HepG2 (cell line): ENCODE measurements around the gene PHIP. TPM values are rescaled to one million over a fixed set of nuclear protein-coding genes. Genes with fewer than 3 reads are reported as not detected.

Experiments
- ATAC-seq: fragments of 200-7000 bp; cut with Tn5 transposase; 3 replicates; pipeline ENCODE4 v1.9.1; 2020; ENCODE audit warnings: mild to moderate bottlenecking, moderate library complexity
- BruUV-seq: library from RNA; stranded (reverse); fragments of 400-500 nt; replicated peaks from 2 replicates; lab custom pipeline; 2021; lab: Mats Ljungman, UMichigan
- CTCF ChIA-PET: fragments of 300-600 bp; formaldehyde crosslinking; extraction: SDS; loops from one replicate; lab custom pipeline; 2021; ENCODE audit warnings: low total read pairs, inconsistent platforms, low intra/inter-chr PET ratio; lab: Yijun Ruan, JAX
- POLR2A ChIA-PET: fragments of 350-600 bp; sonication (Branson Sonifier 250); formaldehyde crosslinking; loops from one replicate; lab custom pipeline; 2020; ENCODE audit warnings: antibody characterized with exemption, inconsistent platforms; lab: Yijun Ruan, JAX
- DNase-seq: peaks from one replicate; pipeline ENCODE4 v3.0.0-alpha.2; 2015; ENCODE audit warnings: low spot score
- FAIRE-seq: peaks from 3 replicates; lab custom pipeline; 2011; peaks lifted over from hg19 to GRCh38; lab: Jason Lieb, UNC
- H2AFZ ChIP-seq: one replicate; pipeline ENCODE4 v1.6.1; 2011; ENCODE audit warnings: low read length, inconsistent platforms
- H3K27ac ChIP-seq: fragments of 300-600 bp; 3 replicates; pipeline ENCODE4 v1.8.0; 2011; ENCODE audit warnings: mixed run types, mild to moderate bottlenecking, mixed read lengths, low read length, inconsistent platforms; ENCODE audit not compliant: insufficient read depth; ENCODE audit errors: extremely low read length
- H3K27me3 ChIP-seq, 2 experiments: fragments of 200-600 bp in 1 of 2; 2 replicates in 1 of 2; 3 replicates in 1 of 2; pipeline versions ENCODE4 v1.6.0 to v1.8.0; 2011; ENCODE audit warnings: low read length in 2 of 2, mild to moderate bottlenecking in 2 of 2, moderate library complexity in 2 of 2, inconsistent platforms in 1 of 2; ENCODE audit not compliant: insufficient read depth in 2 of 2, control insufficient read depth in 1 of 2
- H3K36me3 ChIP-seq, 2 experiments: fragments of 200-600 bp in 1 of 2; replicated peaks in 1 of 2; 2 replicates in 1 of 2; 3 replicates in 1 of 2; pipeline versions ENCODE4 v1.5.1 to v1.8.0; 2011; ENCODE audit warnings: low read length in 2 of 2, inconsistent platforms in 1 of 2; ENCODE audit not compliant: insufficient read depth in 2 of 2, control insufficient read depth in 1 of 2
- H3K4me1 ChIP-seq: 2 replicates; pipeline ENCODE4 v1.5.1; 2012; ENCODE audit warnings: low read length, inconsistent platforms; ENCODE audit not compliant: insufficient read depth
- H3K4me2 ChIP-seq: 2 replicates; pipeline ENCODE4 v1.6.0; 2011; ENCODE audit warnings: low read depth, low read length, inconsistent platforms
- H3K4me3 ChIP-seq, 3 experiments: fragments of 200-600 bp in 1 of 3; sonication (generic), shearing (Covaris generic) in 1 of 3; replicated peaks in 1 of 3; 2 replicates each; pipeline ENCODE4 v1.5.1; 2011 to 2016; ENCODE audit warnings: low read length in 3 of 3, inconsistent platforms in 2 of 3, low read depth in 2 of 3, mild to moderate bottlenecking in 2 of 3, control low read depth in 1 of 3, mixed read lengths in 1 of 3; ENCODE audit not compliant: insufficient read depth in 1 of 3
- H3K79me2 ChIP-seq: one replicate; pipeline ENCODE4 v1.6.1; 2011; ENCODE audit warnings: low read length, inconsistent platforms; ENCODE audit not compliant: insufficient read depth
- H3K9ac ChIP-seq: 2 replicates; pipeline ENCODE4 v1.6.0; 2011; ENCODE audit warnings: mild to moderate bottlenecking, low read depth, low read length, inconsistent platforms; ENCODE audit not compliant: insufficient read depth
- H3K9me3 ChIP-seq: 2 replicates; pipeline ENCODE4 v1.5.1; 2012; ENCODE audit warnings: mild to moderate bottlenecking, low read length
- H4K20me1 ChIP-seq: 2 replicates; pipeline ENCODE4 v1.6.0; 2011; ENCODE audit warnings: inconsistent platforms, mild to moderate bottlenecking, low read length, moderate library complexity; ENCODE audit not compliant: insufficient read depth
- FOXC1 ChIP-seq: sonication (generic); formaldehyde crosslinking; IDR thresholded peaks from 2 replicates; pipeline ENCODE4 v1.8.0; 2022; ENCODE audit warnings: mild to moderate bottlenecking, missing genetic modification reagents, borderline replicate concordance
- POGZ ChIP-seq: sonication (generic); formaldehyde crosslinking; IDR thresholded peaks from 2 replicates; pipeline ENCODE4 v1.4.0; 2020; ENCODE audit warnings: mild to moderate bottlenecking, missing genetic modification reagents
- POLR2G ChIP-seq: fragments of 200-400 bp; formaldehyde crosslinking; IDR thresholded peaks from 2 replicates; pipeline ENCODE4 v1.6.1; 2018; ENCODE audit warnings: mild to moderate bottlenecking, low read depth, low read length, moderate library complexity
- RAD51 ChIP-seq: fragments of 450-650 bp; IDR thresholded peaks from 2 replicates; pipeline ENCODE4 v1.6.1; 2016; ENCODE audit warnings: borderline replicate concordance
- SPEN ChIP-seq: sonication (generic); formaldehyde crosslinking; IDR thresholded peaks from 2 replicates; pipeline ENCODE4 v1.5.1; 2020; ENCODE audit warnings: low read depth, mild to moderate bottlenecking, missing genetic modification reagents
- TSC22D2 ChIP-seq: sonication (generic); formaldehyde crosslinking; IDR thresholded peaks from 2 replicates; pipeline ENCODE4 v1.5.1; 2020; ENCODE audit warnings: missing genetic modification reagents, mild to moderate bottlenecking, borderline replicate concordance
- ZFY ChIP-seq: sonication (generic); formaldehyde crosslinking; IDR thresholded peaks from 2 replicates; pipeline ENCODE4 v1.4.0; 2020; ENCODE audit warnings: missing genetic modification reagents
- ZNF446 ChIP-seq: sonication (generic); formaldehyde crosslinking; IDR thresholded peaks from 2 replicates; pipeline ENCODE4 v1.5.0; 2020; ENCODE audit warnings: mild to moderate bottlenecking, missing genetic modification reagents
- ZNF7 ChIP-seq: IDR thresholded peaks from 2 replicates; pipeline ENCODE4 v1.6.1; 2016; ENCODE audit warnings: missing biosample characterization, missing genetic modification reagents
- ZNF737 ChIP-seq: sonication (generic); formaldehyde crosslinking; IDR thresholded peaks from 2 replicates; pipeline ENCODE4 v1.5.0; 2020; ENCODE audit warnings: missing genetic modification reagents, mild to moderate bottlenecking, borderline replicate concordance
- WGBS: methylation state at CpG from one replicate; pipeline ENCODE4 v1.1.6; 2017; ENCODE audit warnings: low lambda C conversion rate; 5-methylcytosine and 5-hydroxymethylcytosine counted together
- in situ Hi-C: cut with HindIII; loops from 2 replicates; pipeline ENCODE4 v1.10.0; 2017; ENCODE audit warnings: low pct_unique_long_range_greater_than_20kb; ENCODE audit not compliant: extremely low pct_ligation_motif_present
- intact Hi-C: fragments of 100-400 bp; cut with micrococcal nuclease; formaldehyde crosslinking; loops from one replicate; pipeline ENCODE4 v1.10.0; 2022; ENCODE audit not compliant: unreplicated experiment
- polyA plus RNA-seq, 8 experiments: library from polyadenylated mRNA; depleted of rRNA in 3 of 8; stranded (reverse) in 7 of 8; unstranded in 1 of 8; fragments of >200 nt; fragmentation: Illumina TruSeq in 4 of 8; extraction: Trizol in 4 of 8; gene quantifications; 2 replicates each; pipeline versions ENCODE4 v1.2.1 to v1.2.3, GENCODE V29; 2011 to 2016; ENCODE audit warnings: low read depth in 4 of 8, missing spikeins in 1 of 8, mixed read lengths in 1 of 8; ENCODE audit not compliant: insufficient read depth in 1 of 8
- total RNA-seq, 5 experiments: library from RNA; depleted of rRNA; stranded (reverse); fragments of >200 nt; fragmentation: Illumina TruSeq; extraction: Trizol; gene quantifications; 2 replicates each; pipeline ENCODE4 v1.2.3, GENCODE V29; 2016; ENCODE audit warnings: low read depth in 1 of 5
- TF ChIP-seq, protein P1 (sequence below), 2 experiments: sonication (generic) in 1 of 2; formaldehyde crosslinking in 1 of 2; IDR thresholded peaks; 2 replicates each; pipeline versions ENCODE4 v1.4.0 to v1.6.1; 2018 to 2020; ENCODE audit warnings: missing genetic modification reagents in 2 of 2, borderline replicate concordance in 1 of 2, low read depth in 1 of 2, mild to moderate bottlenecking in 1 of 2, missing biosample characterization in 1 of 2
- TF ChIP-seq, protein P2 (sequence below): sonication (generic); formaldehyde crosslinking; IDR thresholded peaks from 2 replicates; pipeline ENCODE4 v1.8.0; 2022; ENCODE audit warnings: mild to moderate bottlenecking, missing genetic modification reagents, moderate library complexity
- TF ChIP-seq, protein P3 (sequence below): sonication (generic); formaldehyde crosslinking; IDR thresholded peaks from 2 replicates; pipeline ENCODE4 v1.5.0; 2020; ENCODE audit warnings: mild to moderate bottlenecking, low read depth, missing genetic modification reagents, borderline replicate concordance

The PHIP gene
- total and polyA plus RNA-seq, 2 of the 13 experiments (the other 11 are each of a cell fraction or from before 2014, with no cell fraction given): 6.5 to 23.5 TPM

DNA sequence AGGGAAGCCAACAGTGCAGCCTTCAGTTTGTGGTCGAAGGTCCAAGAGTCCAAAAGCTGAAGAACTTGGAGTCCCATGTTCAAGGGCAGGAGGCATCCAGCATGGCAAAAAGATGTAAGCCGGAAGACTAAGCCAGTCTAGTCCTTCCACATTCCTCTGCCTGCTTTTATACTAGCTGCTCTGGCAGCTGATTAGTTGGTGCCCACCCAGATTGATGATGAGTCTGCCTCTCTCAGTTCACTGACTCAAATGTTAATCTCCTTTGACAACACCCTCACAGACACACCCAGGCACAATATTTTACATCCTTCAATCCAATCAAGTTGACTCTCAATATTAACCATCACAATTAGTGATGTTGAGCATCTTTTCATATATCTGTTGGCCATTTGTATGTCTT is 23.1 kb upstream of the PHIP start:
- H3K27me3 ChIP-seq: no peaks in the 10 kb centered on the region
- intact Hi-C loops: no loop called here
- CTCF ChIA-PET: no interaction called here
- ATAC-seq: no peak
- no peaks in the 10 kb centered on the region for H3K36me3 ChIP-seq
- no peaks in the 10 kb centered on the region for H4K20me1 ChIP-seq
- H3K9me3 ChIP-seq: no peaks in the 10 kb centered on the region
- no TSS peak for BruUV-seq
- no peak overlapping the region for H2AFZ ChIP-seq
- no peaks in the 10 kb centered on the region for H3K79me2 ChIP-seq
- H3K4me2 ChIP-seq: no peak overlapping the region
- H3K9ac ChIP-seq: no peak overlapping the region
- POLR2A ChIA-PET: no interaction called here
- in situ Hi-C loops: no loop called here
- no peaks in the 10 kb centered on the region for H3K4me1 ChIP-seq
- no peak overlapping the region for H3K4me3 ChIP-seq
- FAIRE-seq: no peak
- DNase-seq: no peak
- no peak overlapping the region for H3K27ac ChIP-seq
- WGBS: 0% methylated on average over 1 of the region's 2 CpGs
- TF ChIP-seq ZNF7 (CRISPR knock-in tag) (peak; percentile 79), POLR2G (no peak)

DNA sequence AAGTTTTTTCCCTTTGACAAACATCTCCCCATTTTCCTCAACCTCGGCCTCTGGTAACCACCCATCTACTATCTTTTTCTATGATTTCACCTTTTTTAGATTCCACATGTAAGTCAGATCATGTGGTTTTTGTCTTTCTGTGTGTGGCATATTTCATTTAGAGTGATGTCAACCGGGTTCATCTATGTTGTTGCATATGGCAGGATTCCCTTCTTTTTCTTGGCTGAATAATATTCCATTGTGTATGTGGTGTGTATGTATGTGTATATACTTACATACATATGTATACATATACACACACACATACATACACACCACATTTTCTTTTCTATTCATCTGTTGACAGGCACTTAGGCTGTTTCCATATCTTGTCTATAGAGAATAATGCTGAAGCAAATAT is 22.2 kb upstream of the PHIP start:
- ChIA-PET CTCF (no interaction called here), POLR2A (no interaction called here)
- BruUV-seq: no TSS peak
- no peaks in the 10 kb centered on the region for H3K27me3 ChIP-seq
- H3K4me3 ChIP-seq: no peak overlapping the region
- H3K79me2 ChIP-seq: no peaks in the 10 kb centered on the region
- WGBS: 0% methylated on average over 2 of the region's 2 CpGs
- no peak for ATAC-seq
- H3K4me2 ChIP-seq: no peak overlapping the region
- intact Hi-C loops (no loop called here), in situ Hi-C loops (no loop called here)
- DNase-seq: no peak
- no peaks in the 10 kb centered on the region for H4K20me1 ChIP-seq
- no peak for FAIRE-seq
- H3K27ac ChIP-seq: no peak overlapping the region
- H3K36me3 ChIP-seq: no peaks in the 10 kb centered on the region
- no peaks in the 10 kb centered on the region for H3K4me1 ChIP-seq
- H2AFZ ChIP-seq: no peak overlapping the region
- no peaks in the 10 kb centered on the region for H3K9me3 ChIP-seq
- no peak overlapping the region for H3K9ac ChIP-seq
- TF ChIP-seq ZFY (CRISPR knock-in tag) (no peak), TSC22D2 (CRISPR knock-in tag) (no peak), ZNF446 (CRISPR knock-in tag) (no peak), RAD51 (no peak), FOXC1 (CRISPR knock-in tag) (no peak), ZNF737 (CRISPR knock-in tag) (no peak), POGZ (CRISPR knock-in tag) (no peak), SPEN (CRISPR knock-in tag) (no peak)
- TF ChIP-seq, protein P1, sequence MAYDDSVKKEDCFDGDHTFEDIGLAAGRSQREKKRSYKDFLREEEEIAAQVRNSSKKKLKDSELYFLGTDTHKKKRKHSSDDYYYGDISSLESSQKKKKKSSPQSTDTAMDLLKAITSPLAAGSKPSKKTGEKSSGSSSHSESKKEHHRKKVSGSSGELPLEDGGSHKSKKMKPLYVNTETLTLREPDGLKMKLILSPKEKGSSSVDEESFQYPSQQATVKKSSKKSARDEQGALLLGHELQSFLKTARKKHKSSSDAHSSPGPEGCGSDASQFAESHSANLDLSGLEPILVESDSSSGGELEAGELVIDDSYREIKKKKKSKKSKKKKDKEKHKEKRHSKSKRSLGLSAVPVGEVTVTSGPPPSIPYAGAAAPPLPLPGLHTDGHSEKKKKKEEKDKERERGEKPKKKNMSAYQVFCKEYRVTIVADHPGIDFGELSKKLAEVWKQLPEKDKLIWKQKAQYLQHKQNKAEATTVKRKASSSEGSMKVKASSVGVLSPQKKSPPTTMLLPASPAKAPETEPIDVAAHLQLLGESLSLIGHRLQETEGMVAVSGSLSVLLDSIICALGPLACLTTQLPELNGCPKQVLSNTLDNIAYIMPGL (CRISPR knock-in tag; IDR thresholded peaks at IDR 0.05; ENCODE audit: borderline replicate concordance in 1 of 2, low read depth in 1 of 2): no peak
- TF ChIP-seq, protein P2, sequence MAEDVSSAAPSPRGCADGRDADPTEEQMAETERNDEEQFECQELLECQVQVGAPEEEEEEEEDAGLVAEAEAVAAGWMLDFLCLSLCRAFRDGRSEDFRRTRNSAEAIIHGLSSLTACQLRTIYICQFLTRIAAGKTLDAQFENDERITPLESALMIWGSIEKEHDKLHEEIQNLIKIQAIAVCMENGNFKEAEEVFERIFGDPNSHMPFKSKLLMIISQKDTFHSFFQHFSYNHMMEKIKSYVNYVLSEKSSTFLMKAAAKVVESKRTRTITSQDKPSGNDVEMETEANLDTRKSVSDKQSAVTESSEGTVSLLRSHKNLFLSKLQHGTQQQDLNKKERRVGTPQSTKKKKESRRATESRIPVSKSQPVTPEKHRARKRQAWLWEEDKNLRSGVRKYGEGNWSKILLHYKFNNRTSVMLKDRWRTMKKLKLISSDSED: no peak
- TF ChIP-seq, protein P3, sequence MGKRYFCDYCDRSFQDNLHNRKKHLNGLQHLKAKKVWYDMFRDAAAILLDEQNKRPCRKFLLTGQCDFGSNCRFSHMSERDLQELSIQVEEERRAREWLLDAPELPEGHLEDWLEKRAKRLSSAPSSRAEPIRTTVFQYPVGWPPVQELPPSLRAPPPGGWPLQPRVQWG (CRISPR knock-in tag): no peak
- TF ChIP-seq, all 625 proteins: peak for 0
